Liver (tissue), 9 donors: ENCODE results near the gene LGALS12. TPM values are rescaled to one million over a fixed set of nuclear protein-coding genes. Genes with fewer than 3 reads are reported as not detected.

Experiments used
- DNase-seq: peaks from one replicate; pipeline ENCODE4 v3.0.0-alpha.2; 2017; ENCODE audit warnings: low spot score
- H3K27ac ChIP-seq, 2 donors: one replicate each; pipeline ENCODE4 v1.7.0; 2013; ENCODE audit warnings: inconsistent platforms in 2 of 2, low read length in 2 of 2, control low read depth in 1 of 2, low read depth in 1 of 2, mild to moderate bottlenecking in 1 of 2
- H3K27me3 ChIP-seq, 4 donors: one replicate each; pipeline versions ENCODE4 v1.6.1 to v1.7.0; 2013; ENCODE audit warnings: low read length in 3 of 4, inconsistent platforms in 1 of 4, mild to moderate bottlenecking in 1 of 4, moderate library complexity in 1 of 4; ENCODE audit not compliant: control insufficient read depth in 4 of 4, insufficient read depth in 4 of 4
- H3K36me3 ChIP-seq, 4 donors: one replicate each; pipeline versions ENCODE4 v1.6.1 to v1.7.0; 2013; ENCODE audit warnings: low read length in 3 of 4, mild to moderate bottlenecking in 3 of 4, low read depth in 1 of 4, moderate library complexity in 1 of 4; ENCODE audit not compliant: control insufficient read depth in 4 of 4, insufficient read depth in 3 of 4
- H3K4me1 ChIP-seq, 4 donors: one replicate each; pipeline versions ENCODE4 v1.6.1 to v1.7.0; 2013; ENCODE audit warnings: low read length in 3 of 4, mild to moderate bottlenecking in 3 of 4, moderate library complexity in 1 of 4; ENCODE audit not compliant: control insufficient read depth in 4 of 4, insufficient read depth in 4 of 4
- H3K4me3 ChIP-seq, 3 donors: one replicate each; pipeline versions ENCODE4 v1.6.1 to v1.7.0; 2013; ENCODE audit warnings: low read length in 3 of 3, control low read depth in 1 of 3, low read depth in 1 of 3, mild to moderate bottlenecking in 1 of 3
- H3K9ac ChIP-seq, 2 donors: one replicate each; pipeline ENCODE4 v1.7.0; 2013; ENCODE audit warnings: low read length in 2 of 2, mild to moderate bottlenecking in 2 of 2, moderate library complexity in 2 of 2, control low read depth in 1 of 2, low read depth in 1 of 2
- H3K9me3 ChIP-seq, 4 donors: one replicate each; pipeline versions ENCODE4 v1.6.1 to v1.7.0; 2013; ENCODE audit warnings: low read length in 3 of 4; ENCODE audit not compliant: control insufficient read depth in 4 of 4
- EGR1 ChIP-seq, 2 donors: IDR thresholded peaks; 2 replicates each; pipeline ENCODE4 v1.6.1; 2016 to 2018; ENCODE audit warnings: antibody characterized with exemption in 2 of 2, low read depth in 2 of 2
- FOXA1 ChIP-seq: IDR thresholded peaks from 2 replicates; pipeline ENCODE4 v1.6.1; 2016; ENCODE audit warnings: antibody characterized with exemption
- FOXA2 ChIP-seq: IDR thresholded peaks from 2 replicates; pipeline ENCODE4 v1.6.1; 2016; ENCODE audit warnings: antibody characterized with exemption
- HNF4A ChIP-seq, 2 donors: conservative IDR thresholded peaks; 2 replicates each; pipeline ENCODE4 v1.6.1; 2016; ENCODE audit warnings: antibody characterized with exemption in 2 of 2, mild to moderate bottlenecking in 2 of 2
- HNF4G ChIP-seq: IDR thresholded peaks from 2 replicates; pipeline ENCODE4 v1.6.1; 2016; ENCODE audit warnings: antibody characterized with exemption
- RAD21 ChIP-seq, 2 donors: IDR thresholded peaks; 2 replicates each; pipeline ENCODE4 v1.6.1; 2016; ENCODE audit warnings: antibody characterized with exemption in 2 of 2, mild to moderate bottlenecking in 2 of 2
- RXRA ChIP-seq, 2 donors: IDR thresholded peaks; 2 replicates each; pipeline ENCODE4 v1.6.1; 2017 to 2018; ENCODE audit warnings: antibody characterized with exemption in 2 of 2, mild to moderate bottlenecking in 1 of 2
- YY1 ChIP-seq: IDR thresholded peaks from 2 replicates; pipeline ENCODE4 v1.6.1; 2016; ENCODE audit warnings: antibody characterized with exemption, mild to moderate bottlenecking
- WGBS: extraction: QIAGEN DNeasy Blood & Tissue Kit; methylation state at CpG from one replicate; pipeline ENCODE4 v1.1.7; 2013; 5-methylcytosine and 5-hydroxymethylcytosine counted together
- polyA plus RNA-seq, 2 donors: library from polyadenylated mRNA; stranded (reverse) in 1 of 2; unstranded in 1 of 2; fragments of 200-250 nt in 1 of 2; fragments of >200 nt in 1 of 2; fragmentation: Nextera tagmentation in 1 of 2; extraction: Ambion mirVana in 1 of 2; gene quantifications; one replicate each; pipeline versions ENCODE4 v1.2.1 to v1.2.3, GENCODE V29; 2013 to 2015
- total RNA-seq, 2 donors: library from RNA; depleted of rRNA; stranded (reverse); fragments of >200 nt; gene quantifications; one replicate each; pipeline ENCODE4 v1.2.3, GENCODE V29; 2014
- TF ChIP-seq, protein P1 (sequence below): fragments of 150-350 bp; IDR thresholded peaks from 2 replicates; pipeline ENCODE4 v1.5.1; 2017; ENCODE audit warnings: improper control_type of control experiment, low read depth, low read length; ENCODE audit not compliant: missing input control
- TF ChIP-seq, protein P2 (sequence below): IDR thresholded peaks from 2 replicates; pipeline ENCODE4 v1.6.1; 2016; ENCODE audit warnings: antibody characterized with exemption, mild to moderate bottlenecking
- TF ChIP-seq, protein P3 (sequence below): IDR thresholded peaks from 2 replicates; pipeline ENCODE4 v1.6.1; 2016; ENCODE audit warnings: antibody characterized with exemption
- donor health status: healthy.
- donor health status: healthy.
- donor health status: healthy.
- donor health status: healthy.
- donor health status: healthy.

The LGALS12 gene
- total and polyA plus RNA-seq, 4 donors: 0.03 to 0.98 TPM; not detected in 2

- Histone ChIP-seq H3K9me3 (peaks cover 0 to 9% (median 0%) of the 10 kb centered on the region in 4 donors), H3K4me3 (no peak overlapping the region), H3K36me3 (no peaks in the 10 kb centered on the region), H3K4me1 (no peaks in the 10 kb centered on the region), H3K27me3 (no peaks in the 10 kb centered on the region), H3K27ac (no peak overlapping the region), H3K9ac (no peak overlapping the region)
- DNase-seq: no peak
- TF ChIP-seq HNF4G (no peak), HNF4A (conservative IDR thresholded peaks at IDR 0.05) (no peak), RAD21 (IDR thresholded peaks at IDR 0.05) (no peak), EGR1 (IDR thresholded peaks at IDR 0.05; ENCODE audit: low read depth in 2 of 2) (no peak), FOXA2 (no peak), RXRA (IDR thresholded peaks at IDR 0.05) (no peak), FOXA1 (no peak)
- TF ChIP-seq, protein P1, sequence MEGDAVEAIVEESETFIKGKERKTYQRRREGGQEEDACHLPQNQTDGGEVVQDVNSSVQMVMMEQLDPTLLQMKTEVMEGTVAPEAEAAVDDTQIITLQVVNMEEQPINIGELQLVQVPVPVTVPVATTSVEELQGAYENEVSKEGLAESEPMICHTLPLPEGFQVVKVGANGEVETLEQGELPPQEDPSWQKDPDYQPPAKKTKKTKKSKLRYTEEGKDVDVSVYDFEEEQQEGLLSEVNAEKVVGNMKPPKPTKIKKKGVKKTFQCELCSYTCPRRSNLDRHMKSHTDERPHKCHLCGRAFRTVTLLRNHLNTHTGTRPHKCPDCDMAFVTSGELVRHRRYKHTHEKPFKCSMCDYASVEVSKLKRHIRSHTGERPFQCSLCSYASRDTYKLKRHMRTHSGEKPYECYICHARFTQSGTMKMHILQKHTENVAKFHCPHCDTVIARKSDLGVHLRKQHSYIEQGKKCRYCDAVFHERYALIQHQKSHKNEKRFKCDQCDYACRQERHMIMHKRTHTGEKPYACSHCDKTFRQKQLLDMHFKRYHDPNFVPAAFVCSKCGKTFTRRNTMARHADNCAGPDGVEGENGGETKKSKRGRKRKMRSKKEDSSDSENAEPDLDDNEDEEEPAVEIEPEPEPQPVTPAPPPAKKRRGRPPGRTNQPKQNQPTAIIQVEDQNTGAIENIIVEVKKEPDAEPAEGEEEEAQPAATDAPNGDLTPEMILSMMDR: no peak
- TF ChIP-seq, protein P2, sequence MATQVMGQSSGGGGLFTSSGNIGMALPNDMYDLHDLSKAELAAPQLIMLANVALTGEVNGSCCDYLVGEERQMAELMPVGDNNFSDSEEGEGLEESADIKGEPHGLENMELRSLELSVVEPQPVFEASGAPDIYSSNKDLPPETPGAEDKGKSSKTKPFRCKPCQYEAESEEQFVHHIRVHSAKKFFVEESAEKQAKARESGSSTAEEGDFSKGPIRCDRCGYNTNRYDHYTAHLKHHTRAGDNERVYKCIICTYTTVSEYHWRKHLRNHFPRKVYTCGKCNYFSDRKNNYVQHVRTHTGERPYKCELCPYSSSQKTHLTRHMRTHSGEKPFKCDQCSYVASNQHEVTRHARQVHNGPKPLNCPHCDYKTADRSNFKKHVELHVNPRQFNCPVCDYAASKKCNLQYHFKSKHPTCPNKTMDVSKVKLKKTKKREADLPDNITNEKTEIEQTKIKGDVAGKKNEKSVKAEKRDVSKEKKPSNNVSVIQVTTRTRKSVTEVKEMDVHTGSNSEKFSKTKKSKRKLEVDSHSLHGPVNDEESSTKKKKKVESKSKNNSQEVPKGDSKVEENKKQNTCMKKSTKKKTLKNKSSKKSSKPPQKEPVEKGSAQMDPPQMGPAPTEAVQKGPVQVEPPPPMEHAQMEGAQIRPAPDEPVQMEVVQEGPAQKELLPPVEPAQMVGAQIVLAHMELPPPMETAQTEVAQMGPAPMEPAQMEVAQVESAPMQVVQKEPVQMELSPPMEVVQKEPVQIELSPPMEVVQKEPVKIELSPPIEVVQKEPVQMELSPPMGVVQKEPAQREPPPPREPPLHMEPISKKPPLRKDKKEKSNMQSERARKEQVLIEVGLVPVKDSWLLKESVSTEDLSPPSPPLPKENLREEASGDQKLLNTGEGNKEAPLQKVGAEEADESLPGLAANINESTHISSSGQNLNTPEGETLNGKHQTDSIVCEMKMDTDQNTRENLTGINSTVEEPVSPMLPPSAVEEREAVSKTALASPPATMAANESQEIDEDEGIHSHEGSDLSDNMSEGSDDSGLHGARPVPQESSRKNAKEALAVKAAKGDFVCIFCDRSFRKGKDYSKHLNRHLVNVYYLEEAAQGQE: no peak
- TF ChIP-seq, protein P3, sequence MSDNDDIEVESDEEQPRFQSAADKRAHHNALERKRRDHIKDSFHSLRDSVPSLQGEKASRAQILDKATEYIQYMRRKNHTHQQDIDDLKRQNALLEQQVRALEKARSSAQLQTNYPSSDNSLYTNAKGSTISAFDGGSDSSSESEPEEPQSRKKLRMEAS: no peak
- 94% methylated on average over 5 of the region's 5 CpGs for WGBS
Observed at GRCh38 chr11:63520606-63521170, 14.8 kb downstream of the LGALS12 start.

- peaks cover 0 to 9% (median 0%) of the 10 kb centered on the region in 4 donors for H3K9me3 ChIP-seq
- H3K4me3 ChIP-seq: no peak overlapping the region
- no peaks in the 10 kb centered on the region for H3K36me3 ChIP-seq
- H3K27me3 ChIP-seq: no peaks in the 10 kb centered on the region
- no peak overlapping the region for H3K27ac ChIP-seq
- no peaks in the 10 kb centered on the region for H3K4me1 ChIP-seq
- no peak overlapping the region for H3K9ac ChIP-seq
- no peak for DNase-seq
- TF ChIP-seq, protein P2: no peak
- TF ChIP-seq, protein P1: no peak
- TF ChIP-seq YY1 (no peak), FOXA2 (no peak)
- WGBS: 94% methylated on average over 2 of the region's 2 CpGs
Observed at GRCh38 chr11:63521896-63522295, 16.0 kb downstream of the LGALS12 start.
